GM21576 (cell line): ENCODE measurements around the gene TIMM21.
A peak's percentile ranks its signal among the peaks of the same experiment; 100 is the strongest.

ENCODE experiments used
- ATAC-seq: cut with Tn5 transposase; IDR thresholded peaks from one replicate; pipeline ENCODE4 v1.9.1; 2021; ENCODE audit warnings: mild to moderate bottlenecking, moderate library complexity; ENCODE audit not compliant: unreplicated experiment

Gene TIMM21

GRCh38 chr18:74147779-74148542, at the start of gene TIMM21, which contains the start of gene FBXO15:
Gene TIMM21, plus strand, starts transcription at chr18:74148523. Its CDS starts 286 bp downstream, at chr18:74148809.
Gene FBXO15, minus strand, starts transcription at chr18:74147834. Its CDS starts 49 bp downstream, at chr18:74147785.
- ATAC-seq = peak; percentile 88

GRCh38 chr18:74108460-74108859, 39.9 kb upstream of the TIMM21 start:
- no peak for ATAC-seq

GRCh38 chr18:74110149-74110548, 38.2 kb upstream of the TIMM21 start:
- ATAC-seq = no peak

GRCh38 chr18:74110976-74111375, 37.3 kb upstream of the TIMM21 start:
- no peak for ATAC-seq

- ATAC-seq = no peak
Measured at GRCh38 chr18:74113711-74114110, 34.6 kb upstream of the TIMM21 start.

GRCh38 chr18:74114116-74114515, 34.2 kb upstream of the TIMM21 start:
- ATAC-seq = no peak

GRCh38 chr18:74115046-74115445, 33.3 kb upstream of the TIMM21 start:
- no peak for ATAC-seq

GRCh38 chr18:74116633-74117554, 31.4 kb upstream of the TIMM21 start:
- no peak for ATAC-seq

- ATAC-seq = no peak
Measured at GRCh38 chr18:74123200-74123599, 25.1 kb upstream of the TIMM21 start.

- no peak for ATAC-seq
Measured at GRCh38 chr18:74124642-74125041, 23.7 kb upstream of the TIMM21 start.

- ATAC-seq = no peak
Measured at GRCh38 chr18:74126684-74127655, 21.4 kb upstream of the TIMM21 start.

GRCh38 chr18:74128159-74128558, 20.2 kb upstream of the TIMM21 start:
- no peak for ATAC-seq

GRCh38 chr18:74131124-74131523, 17.2 kb upstream of the TIMM21 start:
- no peak for ATAC-seq

GRCh38 chr18:74132201-74132600, 16.1 kb upstream of the TIMM21 start:
- no peak for ATAC-seq

GRCh38 chr18:74137920-74138538, 10.3 kb upstream of the TIMM21 start:
- ATAC-seq = no peak

GRCh38 chr18:74139411-74139810, 8.9 kb upstream of the TIMM21 start:
- ATAC-seq = no peak

- ATAC-seq = no peak
Measured at GRCh38 chr18:74139888-74140287, 8.4 kb upstream of the TIMM21 start.

GRCh38 chr18:74140582-74140981, 7.7 kb upstream of the TIMM21 start:
- no peak for ATAC-seq

GRCh38 chr18:74141667-74142066, 6.7 kb upstream of the TIMM21 start:
- ATAC-seq = no peak

GRCh38 chr18:74142252-74142651, 6.1 kb upstream of the TIMM21 start:
- ATAC-seq = no peak
